ENCODE data around the gene PRKAB1.

Gene PRKAB1

DNA sequence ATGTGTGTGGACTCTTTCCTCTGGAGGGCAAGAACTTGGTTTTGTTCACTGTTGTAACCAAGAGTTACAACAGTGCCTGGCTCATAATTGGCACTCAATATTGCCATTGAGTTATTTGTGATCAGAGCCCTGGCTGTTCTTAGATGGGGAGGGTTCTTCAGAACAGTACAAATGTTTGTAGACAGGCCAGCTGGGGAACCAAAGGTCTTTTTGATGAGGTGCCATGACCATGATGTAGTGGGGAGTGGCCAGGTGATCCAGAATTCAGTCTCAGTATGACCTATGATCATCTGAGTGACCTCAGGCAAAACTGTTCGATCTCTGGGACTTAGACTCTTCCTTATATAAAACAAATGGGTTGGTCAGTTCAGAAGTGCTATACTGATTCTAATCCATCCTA is 3.3 kb upstream of the PRKAB1 start:
- TF ChIP-seq, protein P1, sequence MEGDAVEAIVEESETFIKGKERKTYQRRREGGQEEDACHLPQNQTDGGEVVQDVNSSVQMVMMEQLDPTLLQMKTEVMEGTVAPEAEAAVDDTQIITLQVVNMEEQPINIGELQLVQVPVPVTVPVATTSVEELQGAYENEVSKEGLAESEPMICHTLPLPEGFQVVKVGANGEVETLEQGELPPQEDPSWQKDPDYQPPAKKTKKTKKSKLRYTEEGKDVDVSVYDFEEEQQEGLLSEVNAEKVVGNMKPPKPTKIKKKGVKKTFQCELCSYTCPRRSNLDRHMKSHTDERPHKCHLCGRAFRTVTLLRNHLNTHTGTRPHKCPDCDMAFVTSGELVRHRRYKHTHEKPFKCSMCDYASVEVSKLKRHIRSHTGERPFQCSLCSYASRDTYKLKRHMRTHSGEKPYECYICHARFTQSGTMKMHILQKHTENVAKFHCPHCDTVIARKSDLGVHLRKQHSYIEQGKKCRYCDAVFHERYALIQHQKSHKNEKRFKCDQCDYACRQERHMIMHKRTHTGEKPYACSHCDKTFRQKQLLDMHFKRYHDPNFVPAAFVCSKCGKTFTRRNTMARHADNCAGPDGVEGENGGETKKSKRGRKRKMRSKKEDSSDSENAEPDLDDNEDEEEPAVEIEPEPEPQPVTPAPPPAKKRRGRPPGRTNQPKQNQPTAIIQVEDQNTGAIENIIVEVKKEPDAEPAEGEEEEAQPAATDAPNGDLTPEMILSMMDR (IDR thresholded peaks at IDR 0.05) = no peak
- no peak for DNase-seq (ENCODE audit: low spot score)

DNA sequence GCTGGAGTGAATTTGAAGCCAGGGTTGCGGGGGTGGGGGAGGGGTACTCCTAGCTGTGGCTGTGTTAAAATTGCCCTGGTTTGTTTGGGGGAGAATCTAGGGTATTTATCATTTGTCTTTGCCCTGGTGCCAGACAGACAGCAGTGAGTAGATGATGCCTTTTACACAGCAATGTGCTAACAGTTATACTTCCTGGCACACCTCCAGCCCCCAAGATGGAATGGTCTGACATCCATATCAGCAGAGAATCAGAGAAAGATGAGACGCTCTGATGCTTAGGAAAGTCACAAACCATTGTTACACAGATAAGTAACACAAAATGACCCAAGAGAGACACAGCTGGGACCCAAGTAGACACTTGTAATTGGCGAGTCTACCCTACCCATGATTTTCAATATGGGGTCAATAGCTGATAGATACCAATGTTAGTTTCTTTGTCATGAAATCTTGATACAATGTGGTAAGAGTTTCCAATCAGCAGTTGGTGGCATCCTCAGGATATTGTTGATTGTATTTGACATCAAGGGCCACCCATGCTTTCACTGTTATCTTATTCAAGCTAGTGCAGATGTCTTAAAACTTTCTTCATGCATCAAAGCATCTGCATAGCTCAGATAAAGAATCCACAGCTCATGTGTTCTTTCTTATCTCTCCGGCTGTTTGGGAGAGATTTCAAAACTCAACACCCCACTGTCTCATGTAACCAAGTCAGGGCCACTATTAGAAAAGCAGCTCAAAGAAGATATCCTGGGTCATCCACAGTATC is 2.6 kb upstream of the PRKAB1 start:
- DNase-seq (ENCODE audit: low spot score) = no peak
- TF ChIP-seq, protein P1 (IDR thresholded peaks at IDR 0.05) = no peak
- Histone ChIP-seq H3K4me3 (no peak overlapping the region), H3K27ac (no peak overlapping the region)

More for the DNA sequence above, 3.3 kb upstream of the PRKAB1 start:
- H3K27ac ChIP-seq = no peak overlapping the region
- H3K4me3 ChIP-seq = no peak overlapping the region

DNA sequence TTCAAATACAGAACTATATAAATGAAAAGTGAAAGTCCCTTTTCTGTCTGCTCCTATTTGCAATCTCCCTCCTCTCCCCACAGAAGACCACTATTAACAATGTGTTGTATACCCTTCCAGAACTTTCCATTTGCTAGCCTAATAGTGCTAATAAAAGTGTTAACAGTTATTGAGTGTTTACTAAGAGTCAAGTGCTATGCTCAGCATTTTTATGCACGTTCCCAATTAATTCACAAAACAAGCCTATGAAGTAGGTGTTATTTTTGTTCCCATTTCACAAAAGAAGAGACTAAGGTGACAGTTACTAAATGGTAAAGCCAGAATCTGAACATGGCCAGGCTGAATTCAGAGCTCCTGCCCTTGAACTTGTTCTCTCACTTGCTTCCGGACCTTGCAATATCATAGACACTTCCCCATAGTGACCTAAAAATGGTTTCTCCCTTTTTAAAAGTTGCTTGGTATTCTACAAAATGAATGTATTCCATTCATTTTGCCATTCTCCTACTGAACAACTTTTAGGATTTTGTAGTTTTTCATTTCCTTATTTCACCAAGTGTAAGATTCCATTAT is 1.6 kb upstream of the PRKAB1 start:
- TF ChIP-seq, protein P1 (IDR thresholded peaks at IDR 0.05) = no peak
- no peak overlapping the region for H3K27ac ChIP-seq
- no peak for DNase-seq (ENCODE audit: low spot score)
- H3K4me3 ChIP-seq = no peak overlapping the region

DNA sequence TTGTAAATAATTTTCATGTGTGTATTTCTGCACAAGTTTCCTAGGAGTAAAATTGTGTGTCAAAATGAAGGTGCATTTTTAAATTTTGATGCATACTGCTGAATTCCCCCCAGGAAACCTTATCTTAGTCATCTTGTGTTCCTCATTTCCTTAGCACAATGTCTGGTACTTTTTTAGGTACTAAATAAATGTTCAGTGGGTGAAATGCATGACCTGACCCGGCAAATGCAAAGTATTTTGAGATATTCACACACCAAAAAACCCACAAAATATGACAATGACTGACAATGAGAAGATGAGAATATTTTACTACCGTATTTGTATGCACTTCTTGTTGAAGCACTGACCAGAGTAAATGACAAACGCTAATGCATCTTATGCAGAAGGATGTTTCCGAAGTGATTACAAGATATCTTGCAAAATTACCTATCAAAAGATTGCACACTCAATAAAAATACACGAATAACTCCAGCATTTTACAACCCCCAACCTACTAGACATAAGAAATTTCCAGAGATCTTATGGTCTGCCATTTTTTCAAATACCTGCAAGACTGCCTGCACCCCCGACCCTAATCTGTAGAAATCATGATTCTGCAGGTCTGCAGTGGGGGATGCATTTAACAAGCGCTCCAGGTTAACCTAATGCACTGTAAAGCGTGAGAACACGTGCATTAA is 895 bp upstream of the PRKAB1 start:
- H3K4me3 ChIP-seq = peak overlapping the region; percentile 81
- DNase-seq (ENCODE audit: low spot score) = no peak
- H3K27ac ChIP-seq = peak overlapping the region in 1 of 2 donors; percentile 89
- TF ChIP-seq, protein P1 (IDR thresholded peaks at IDR 0.05) = no peak

DNA sequence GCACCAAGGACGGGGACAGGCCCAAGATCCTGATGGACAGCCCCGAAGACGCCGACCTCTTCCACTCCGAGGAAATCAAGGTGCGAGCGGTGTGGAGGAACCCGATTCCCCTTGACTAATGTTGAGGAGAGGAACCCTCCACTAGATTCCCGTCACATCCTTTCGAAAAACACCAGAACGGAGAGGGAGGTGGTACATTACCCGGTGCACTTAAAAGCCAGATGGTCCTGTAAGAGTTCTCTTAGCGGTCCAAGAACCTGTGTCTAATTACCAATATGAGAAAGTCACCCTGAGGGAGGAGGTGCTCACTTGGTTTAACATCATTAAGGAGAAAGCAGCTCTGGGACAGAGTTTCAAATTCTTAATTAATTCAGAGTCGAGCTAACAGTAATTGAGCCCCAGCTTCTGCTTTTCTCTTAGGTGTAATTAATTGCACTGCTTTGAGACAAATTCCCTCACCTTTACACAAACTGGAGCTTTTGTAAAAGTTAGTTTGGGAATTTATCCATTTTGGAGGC is 450 bp downstream of the PRKAB1 start:
- Histone ChIP-seq H3K4me3 (peak overlapping the region; percentile 81), H3K27ac (peak overlapping the region; percentile 64 to 89)
- no peak for DNase-seq (ENCODE audit: low spot score)
- TF ChIP-seq, protein P1 (IDR thresholded peaks at IDR 0.05) = no peak

DNA sequence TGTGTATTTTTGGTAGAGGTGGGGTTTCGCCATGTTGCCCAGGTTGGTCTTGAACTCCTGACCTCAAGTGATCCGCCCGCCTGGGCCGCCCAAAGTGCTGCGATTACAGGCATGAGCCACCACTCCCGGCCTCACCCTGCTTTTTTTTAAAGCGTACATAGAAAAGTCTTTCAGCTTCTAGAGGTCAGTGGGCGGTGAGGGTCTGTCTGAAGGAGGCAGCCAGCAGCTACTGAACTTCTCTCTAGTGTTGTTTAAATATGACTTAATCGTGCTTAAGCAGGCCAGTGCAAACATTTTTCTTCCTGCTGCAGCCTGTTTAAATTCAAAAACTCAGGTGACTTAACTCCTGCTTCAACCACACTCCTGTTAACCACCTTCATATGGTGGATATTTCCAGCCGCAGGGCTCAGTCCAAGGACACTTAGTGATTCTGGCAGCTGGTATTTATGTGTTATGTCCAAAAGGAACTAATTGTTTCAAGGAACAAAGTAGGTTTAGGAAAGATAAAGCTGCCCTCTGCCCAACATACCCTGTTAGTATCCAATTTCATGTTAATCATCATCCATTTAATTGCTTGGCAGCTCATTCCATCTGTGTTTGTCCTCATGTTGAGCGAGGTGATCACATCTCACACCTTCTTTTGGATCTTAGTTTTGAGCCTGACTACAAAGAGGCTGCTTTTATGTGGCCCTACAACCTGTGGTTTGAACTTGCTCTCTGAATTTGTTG is 2.0 kb downstream of the PRKAB1 start:
- H3K4me3 ChIP-seq = peak overlapping the region; percentile 16

More for the DNA sequence above, 2.0 kb downstream of the PRKAB1 start:
- TF ChIP-seq, protein P1 (IDR thresholded peaks at IDR 0.05) = no peak
- H3K27ac ChIP-seq = peak overlapping the region in 1 of 2 donors; percentile 42
- DNase-seq (ENCODE audit: low spot score) = no peak

Measured in coronary artery (tissue), 2 donors.